GM12872 (cell line): ENCODE data around the gene RAF1.
A peak's percentile ranks its signal among the peaks of the same experiment; 100 is the strongest.

Experiments used
- TF ChIP-seq, protein P1 (sequence below): IDR thresholded peaks from 3 replicates; pipeline ENCODE4 v1.5.1; 2011; ENCODE audit warnings: low read depth, mild to moderate bottlenecking, low read length, moderate library complexity; ENCODE audit not compliant: insufficient read depth

Gene RAF1

DNA sequence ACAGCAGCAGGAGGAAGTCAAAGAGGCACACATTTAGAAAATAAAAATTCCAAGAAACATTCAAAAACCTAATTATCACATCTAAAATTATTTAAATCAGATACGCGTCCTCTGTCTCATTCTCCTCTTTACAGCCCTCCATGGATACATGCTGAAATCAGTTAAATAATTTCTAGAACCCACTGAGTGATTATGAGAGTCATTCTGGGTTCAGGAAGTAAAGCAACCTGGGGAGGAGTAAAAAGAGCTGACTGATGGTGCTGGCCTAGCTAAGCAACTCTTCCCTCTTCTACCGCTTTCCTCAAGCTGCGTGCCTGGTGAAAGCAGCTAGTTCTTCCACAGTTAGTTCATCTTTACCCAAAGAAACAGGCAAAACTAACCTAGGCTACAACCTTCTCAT lies 48.7 kb downstream of the RAF1 start:
- TF ChIP-seq, protein P1, sequence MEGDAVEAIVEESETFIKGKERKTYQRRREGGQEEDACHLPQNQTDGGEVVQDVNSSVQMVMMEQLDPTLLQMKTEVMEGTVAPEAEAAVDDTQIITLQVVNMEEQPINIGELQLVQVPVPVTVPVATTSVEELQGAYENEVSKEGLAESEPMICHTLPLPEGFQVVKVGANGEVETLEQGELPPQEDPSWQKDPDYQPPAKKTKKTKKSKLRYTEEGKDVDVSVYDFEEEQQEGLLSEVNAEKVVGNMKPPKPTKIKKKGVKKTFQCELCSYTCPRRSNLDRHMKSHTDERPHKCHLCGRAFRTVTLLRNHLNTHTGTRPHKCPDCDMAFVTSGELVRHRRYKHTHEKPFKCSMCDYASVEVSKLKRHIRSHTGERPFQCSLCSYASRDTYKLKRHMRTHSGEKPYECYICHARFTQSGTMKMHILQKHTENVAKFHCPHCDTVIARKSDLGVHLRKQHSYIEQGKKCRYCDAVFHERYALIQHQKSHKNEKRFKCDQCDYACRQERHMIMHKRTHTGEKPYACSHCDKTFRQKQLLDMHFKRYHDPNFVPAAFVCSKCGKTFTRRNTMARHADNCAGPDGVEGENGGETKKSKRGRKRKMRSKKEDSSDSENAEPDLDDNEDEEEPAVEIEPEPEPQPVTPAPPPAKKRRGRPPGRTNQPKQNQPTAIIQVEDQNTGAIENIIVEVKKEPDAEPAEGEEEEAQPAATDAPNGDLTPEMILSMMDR, result no peak

DNA sequence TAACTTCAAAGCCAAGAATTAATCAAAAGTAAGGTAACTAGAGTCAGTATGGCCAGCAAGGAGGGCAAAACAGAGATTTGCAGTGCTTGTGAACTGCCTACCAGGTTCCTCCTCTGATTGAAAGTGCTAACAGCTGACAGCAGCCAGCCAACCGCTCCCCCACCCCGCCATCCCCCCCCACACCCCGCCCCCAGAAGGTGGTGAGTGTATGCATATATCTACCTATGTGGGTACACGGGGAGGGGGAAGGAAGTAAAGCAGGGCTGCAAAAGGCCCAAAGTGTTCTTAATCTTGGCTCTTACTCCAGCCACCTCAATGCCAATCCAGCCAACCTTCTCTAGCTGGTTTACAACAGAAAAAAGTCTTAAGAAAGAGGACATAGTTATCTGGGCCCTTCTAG lies 50.7 kb downstream of the RAF1 start:
- TF ChIP-seq, protein P1, result no peak

DNA sequence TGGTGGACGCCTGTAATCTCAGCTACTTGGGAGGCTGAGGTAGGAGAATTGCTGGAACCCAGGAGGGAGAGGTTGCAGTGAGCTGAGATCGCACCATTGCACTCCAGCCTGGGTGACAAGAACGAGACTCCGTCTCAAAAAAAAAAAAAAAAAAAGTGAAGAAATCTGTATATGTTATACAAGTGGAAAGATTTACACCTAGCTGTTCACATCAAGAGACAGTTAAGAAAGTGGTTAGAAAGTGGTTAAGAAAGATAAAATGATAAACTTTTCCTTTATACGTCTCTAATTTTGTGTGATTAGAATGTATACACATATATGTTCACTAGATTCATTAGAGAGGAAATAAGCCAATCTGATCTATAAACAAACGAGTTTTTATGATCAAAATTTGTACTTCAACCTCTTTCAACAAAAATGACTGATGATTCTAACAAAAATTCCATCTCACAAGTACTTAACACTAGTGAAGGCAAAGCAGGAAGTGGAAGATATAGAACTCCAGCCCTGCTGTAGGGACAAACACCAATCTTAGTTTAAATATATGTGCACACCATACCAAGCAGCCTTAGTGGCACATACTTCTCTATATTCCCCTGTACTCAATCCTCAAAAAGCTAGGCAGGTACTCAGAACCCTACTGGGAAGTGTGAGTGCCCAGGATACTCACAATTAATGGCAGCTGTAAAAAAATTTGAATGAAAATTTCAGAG lies 51.2 kb downstream of the RAF1 start:
- TF ChIP-seq, protein P1, result no peak

- TF ChIP-seq, protein P1, result no peak
Measured at GRCh38 chr3:12611117-12611516, 52.8 kb downstream of the RAF1 start.

DNA sequence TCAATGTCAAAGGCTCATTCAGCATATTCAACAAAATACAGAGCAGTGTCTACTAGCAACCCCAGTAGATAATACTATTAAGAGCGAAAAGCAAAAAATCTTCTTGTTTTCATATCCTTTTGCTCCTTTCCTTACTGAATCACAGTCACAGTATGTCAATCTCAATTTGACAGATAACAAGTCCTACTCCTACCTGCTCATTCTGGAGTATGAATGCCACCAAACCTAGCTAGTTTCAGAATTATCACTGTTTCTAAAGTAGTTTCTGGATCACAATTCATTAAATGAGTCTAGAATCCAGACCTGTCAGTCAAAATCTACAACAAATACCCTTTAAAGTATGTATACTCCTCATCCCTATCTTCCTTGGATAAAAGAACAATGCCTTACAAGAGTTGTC lies 55.5 kb downstream of the RAF1 start:
- TF ChIP-seq, protein P1, result no peak

GRCh38 chr3:12603969-12604368 lies 59.9 kb downstream of the RAF1 start:
- TF ChIP-seq, protein P1, result no peak

- TF ChIP-seq, protein P1, result 0 out of 3 replicates have a peak, but pooled peaks have one; percentile 8
Measured at GRCh38 chr3:12601072-12601471, 62.8 kb downstream of the RAF1 start.
